Right lobe of liver (tissue), 4 donors: Measurements from ENCODE around the gene CA6.

ENCODE experiments used
- CTCF ChIP-seq, 4 donors: fragments of 200-600 bp in 3 of 4; fragments of 450-650 bp in 1 of 4; IDR thresholded peaks; one replicate each; pipeline versions ENCODE4 v1.5.1 to v1.8.0; 2016 to 2022; ENCODE audit warnings: antibody characterized with exemption in 4 of 4, mild to moderate bottlenecking in 2 of 4
- POLR2A ChIP-seq: fragments of 450-650 bp; IDR thresholded peaks from one replicate; pipeline ENCODE4 v1.6.1; 2017; ENCODE audit warnings: antibody characterized with exemption, mild to moderate bottlenecking
- donor health status: DM: no; HTN: no; CAD: no.
- donor health status: DM: no; HTN: no; CAD: no.
- donor health status: DM: no; HTN: yes; CAD: no.

GRCh38 chr1:8984203-8984602 lies 38.5 kb downstream of the CA6 start:
- TF ChIP-seq POLR2A (no peak), CTCF (IDR thresholded peaks at IDR 0.05) (no peak)
